Trophoblast cell (in vitro differentiated cells and primary cell): ENCODE data around the gene TIGIT.
"Not testable (repeated sequence)": the region's sequence is repeated elsewhere in the genome, so short reads cannot be mapped to it uniquely, and the experiment has no call there.

Experiments
- DNase-seq, 2 donors: peaks; one replicate each; pipeline ENCODE4 v3.0.0-alpha.2; 2016
- H2AFZ ChIP-seq: 2 replicates; pipeline ENCODE4 v1.6.1; 2013; ENCODE audit warnings: low read length, moderate library complexity, mild to moderate bottlenecking; ENCODE audit not compliant: insufficient read depth, poor library complexity
- H2AK5ac ChIP-seq: 2 replicates; pipeline ENCODE4 v1.6.1; 2013; ENCODE audit warnings: mild to moderate bottlenecking, low read length
- H2BK120ac ChIP-seq: 2 replicates; pipeline ENCODE4 v1.6.1; 2013; ENCODE audit warnings: low read length, mild to moderate bottlenecking, moderate library complexity; ENCODE audit not compliant: insufficient read depth, poor library complexity
- H2BK12ac ChIP-seq: 2 replicates; pipeline ENCODE4 v1.6.1; 2013; ENCODE audit warnings: mild to moderate bottlenecking, low read length, moderate library complexity
- H2BK5ac ChIP-seq: 2 replicates; pipeline ENCODE4 v1.6.1; 2013; ENCODE audit warnings: low read length, low read depth, moderate library complexity, mild to moderate bottlenecking; ENCODE audit not compliant: poor library complexity
- H3K14ac ChIP-seq: 2 replicates; pipeline ENCODE4 v1.6.1; 2013; ENCODE audit warnings: mild to moderate bottlenecking, low read length
- H3K18ac ChIP-seq: 2 replicates; pipeline ENCODE4 v1.6.1; 2013; ENCODE audit warnings: mild to moderate bottlenecking, low read length
- H3K23ac ChIP-seq: 2 replicates; pipeline ENCODE4 v1.6.1; 2013; ENCODE audit warnings: low read length
- H3K27ac ChIP-seq: 2 replicates; pipeline ENCODE4 v1.5.1; 2013; ENCODE audit warnings: low read depth, mild to moderate bottlenecking, inconsistent platforms, low read length, moderate library complexity
- H3K27me3 ChIP-seq: 2 replicates; pipeline ENCODE4 v1.6.1; 2013; ENCODE audit warnings: inconsistent platforms, mild to moderate bottlenecking, low read length, moderate library complexity; ENCODE audit not compliant: insufficient read depth
- H3K36me3 ChIP-seq, 2 experiments: 1 replicate in 1 of 2; 2 replicates in 1 of 2; pipeline ENCODE4 v1.6.1; 2013; ENCODE audit warnings: low read length in 2 of 2, mild to moderate bottlenecking in 2 of 2, moderate library complexity in 1 of 2; ENCODE audit not compliant: insufficient read depth in 2 of 2, control insufficient read depth in 1 of 2
- H3K4ac ChIP-seq: 2 replicates; pipeline ENCODE4 v1.6.1; 2013; ENCODE audit warnings: low read depth, mild to moderate bottlenecking, low read length, moderate library complexity
- H3K4me1 ChIP-seq, 2 experiments: 1 replicate in 1 of 2; 2 replicates in 1 of 2; pipeline ENCODE4 v1.6.1; 2013; ENCODE audit warnings: low read length in 2 of 2, mild to moderate bottlenecking in 2 of 2, moderate library complexity in 1 of 2; ENCODE audit not compliant: insufficient read depth in 2 of 2, control insufficient read depth in 1 of 2
- H3K4me2 ChIP-seq: 2 replicates; pipeline ENCODE4 v1.6.1; 2013; ENCODE audit warnings: inconsistent platforms, mild to moderate bottlenecking, low read length, moderate library complexity
- H3K4me3 ChIP-seq: 2 replicates; pipeline ENCODE4 v1.5.1; 2013; ENCODE audit warnings: mild to moderate bottlenecking, low read depth, low read length, inconsistent platforms
- H3K79me1 ChIP-seq: one replicate; pipeline ENCODE4 v1.6.1; 2013; ENCODE audit warnings: low read length
- H3K79me2 ChIP-seq: 2 replicates; pipeline ENCODE4 v1.6.1; 2013; ENCODE audit warnings: low read length, mild to moderate bottlenecking; ENCODE audit not compliant: control insufficient read depth, insufficient read depth, poor library complexity
- H3K9ac ChIP-seq: 2 replicates; pipeline ENCODE4 v1.6.1; 2013; ENCODE audit warnings: mild to moderate bottlenecking, low read length
- H3K9me3 ChIP-seq: 2 replicates; pipeline ENCODE4 v1.6.1; 2013; ENCODE audit warnings: low read depth, mild to moderate bottlenecking, control low read depth, inconsistent platforms, low read length; ENCODE audit not compliant: insufficient read depth
- H4K12ac ChIP-seq: 2 replicates; pipeline ENCODE4 v1.6.1; 2013; ENCODE audit warnings: low read depth, mild to moderate bottlenecking, low read length, moderate library complexity
- H4K8ac ChIP-seq: 2 replicates; pipeline ENCODE4 v1.6.1; 2013; ENCODE audit warnings: low read depth, mild to moderate bottlenecking, low read length, moderate library complexity
- H4K91ac ChIP-seq: one replicate; pipeline ENCODE4 v1.6.1; 2013; ENCODE audit warnings: low read depth, mild to moderate bottlenecking, low read length, moderate library complexity
- WGBS: extraction: QIAGEN DNeasy Blood & Tissue Kit; methylation state at CpG from one replicate; pipeline ENCODE4 v1.1.7; 2013; ENCODE audit warnings: missing lambda C conversion rate; ENCODE audit not compliant: insufficient read length, insufficient coverage; ENCODE audit errors: extremely low coverage; 5-methylcytosine and 5-hydroxymethylcytosine counted together

TIGIT gene

DNA sequence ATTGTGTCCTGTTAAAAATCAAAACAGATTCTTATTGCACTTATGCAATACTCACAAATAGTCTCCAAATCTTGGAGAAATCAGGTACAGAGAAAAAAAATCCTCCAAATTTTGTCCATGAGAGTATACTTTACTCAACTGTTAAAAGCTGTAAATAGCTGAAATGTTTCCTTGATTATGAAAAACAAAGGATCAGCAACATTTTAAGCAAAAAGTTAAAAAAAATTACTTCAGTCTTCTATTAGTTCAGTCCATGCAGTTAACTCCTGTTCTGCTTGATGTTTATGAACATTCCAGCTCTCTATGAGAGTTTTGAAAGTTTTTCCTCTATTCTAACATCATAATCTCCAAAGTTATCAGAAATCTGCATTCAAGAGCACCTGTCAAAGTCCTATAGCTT, 33.7 kb upstream of the TIGIT start:
- H4K8ac ChIP-seq, result no peak overlapping the region
- no peak overlapping the region for H3K4me3 ChIP-seq
- DNase-seq, result no peak
- no peak overlapping the region for H3K23ac ChIP-seq
- H3K36me3 ChIP-seq, result no peaks in the 10 kb centered on the region
- no peak overlapping the region for H4K91ac ChIP-seq
- H3K18ac ChIP-seq, result no peak overlapping the region
- H2AFZ ChIP-seq, result no peak overlapping the region
- no peak overlapping the region for H2BK12ac ChIP-seq
- no peak overlapping the region for H2AK5ac ChIP-seq
- H3K79me1 ChIP-seq, result no peaks in the 10 kb centered on the region
- no peaks in the 10 kb centered on the region for H3K27me3 ChIP-seq
- no peak overlapping the region for H3K4ac ChIP-seq
- H3K14ac ChIP-seq, result no peak overlapping the region
- no peak overlapping the region for H3K27ac ChIP-seq
- H3K9ac ChIP-seq, result no peak overlapping the region
- H3K9me3 ChIP-seq, result no peaks in the 10 kb centered on the region
- H2BK120ac ChIP-seq, result no peak overlapping the region
- H4K12ac ChIP-seq, result no peak overlapping the region
- H3K4me1 ChIP-seq, result no peaks in the 10 kb centered on the region
- H3K79me2 ChIP-seq, result no peaks in the 10 kb centered on the region
- no peak overlapping the region for H3K4me2 ChIP-seq
- H2BK5ac ChIP-seq, result no peak overlapping the region

DNA sequence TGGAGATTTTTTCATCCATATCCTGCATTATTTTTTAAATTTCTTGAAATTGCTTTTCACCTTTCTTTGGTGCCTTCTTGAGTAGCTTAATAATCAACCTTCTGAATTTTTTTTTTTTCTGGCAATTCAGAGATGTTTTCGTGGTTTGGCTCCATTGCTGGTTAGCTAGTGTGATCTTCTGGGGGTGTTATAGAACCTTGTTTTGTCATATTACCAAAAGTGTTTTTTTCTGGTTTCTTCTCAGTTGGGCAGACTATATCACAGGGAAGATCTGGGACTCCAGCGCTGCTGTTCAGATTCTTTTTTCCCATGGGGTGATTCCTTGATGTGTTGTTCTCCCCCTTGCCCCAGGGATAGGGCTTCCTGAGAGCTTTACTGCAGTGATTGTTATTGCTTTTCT, 23.8 kb upstream of the TIGIT start:
- no CpG with 5 or more reads among the region's 2 CpGs for WGBS

DNA sequence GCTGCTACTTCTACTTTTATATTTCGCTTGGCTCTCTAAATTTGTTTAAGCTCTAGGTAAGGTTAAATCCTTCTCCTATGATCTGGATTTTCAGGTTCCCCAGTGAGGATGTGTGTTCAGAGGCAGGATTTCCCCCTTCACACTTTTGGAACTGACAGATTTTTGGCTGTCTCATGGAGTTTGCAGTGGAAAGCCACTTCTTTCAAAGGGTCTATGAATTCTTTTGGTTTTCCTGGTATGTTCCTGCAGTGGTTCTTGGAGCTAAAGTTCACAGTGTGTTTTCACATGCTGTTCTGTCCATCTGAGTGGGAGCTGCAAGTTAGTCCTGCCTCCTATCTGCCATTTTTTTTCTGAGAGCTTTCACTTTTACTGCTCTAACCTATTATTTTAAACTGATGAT, 21.6 kb upstream of the TIGIT start:
- H3K79me2 ChIP-seq, result no peaks in the 10 kb centered on the region
- no peak overlapping the region for H2BK12ac ChIP-seq
- no peak overlapping the region for H3K14ac ChIP-seq
- no peak overlapping the region for H2AFZ ChIP-seq
- H3K4me3 ChIP-seq, result no peak overlapping the region
- peaks cover 4% of the 10 kb centered on the region for H3K9me3 ChIP-seq
- no peak overlapping the region for H4K8ac ChIP-seq
- no peak overlapping the region for H3K4ac ChIP-seq
- H3K27ac ChIP-seq, result no peak overlapping the region
- H3K23ac ChIP-seq, result no peak overlapping the region
- H3K9ac ChIP-seq, result no peak overlapping the region
- no CpG with 5 or more reads among the region's 1 CpG for WGBS
- no peak overlapping the region for H4K91ac ChIP-seq
- H4K12ac ChIP-seq, result no peak overlapping the region
- H3K27me3 ChIP-seq, result no peaks in the 10 kb centered on the region
- H3K36me3 ChIP-seq, result no peaks in the 10 kb centered on the region
- H3K4me2 ChIP-seq, result no peak overlapping the region
- no peak overlapping the region for H2AK5ac ChIP-seq
- H2BK120ac ChIP-seq, result no peak overlapping the region
- H3K79me1 ChIP-seq, result no peaks in the 10 kb centered on the region
- H3K18ac ChIP-seq, result no peak overlapping the region
- no peaks in the 10 kb centered on the region for H3K4me1 ChIP-seq
- no peak overlapping the region for H2BK5ac ChIP-seq
- no peak for DNase-seq

More for the DNA sequence above, 23.8 kb upstream of the TIGIT start:
- Histone ChIP-seq H2BK5ac (no peak overlapping the region), H2AFZ (no peak overlapping the region), H3K79me1 (no peaks in the 10 kb centered on the region), H3K36me3 (no peaks in the 10 kb centered on the region), H3K79me2 (no peaks in the 10 kb centered on the region), H3K4me1 (no peaks in the 10 kb centered on the region), H3K4ac (no peak overlapping the region), H4K8ac (no peak overlapping the region), H3K9ac (no peak overlapping the region), H3K4me3 (no peak overlapping the region), H2AK5ac (no peak overlapping the region), H3K27ac (no peak overlapping the region), H4K12ac (no peak overlapping the region), H3K9me3 (peaks cover 2% of the 10 kb centered on the region), H3K4me2 (no peak overlapping the region), H3K23ac (no peak overlapping the region), H3K27me3 (no peaks in the 10 kb centered on the region), H2BK120ac (no peak overlapping the region), H4K91ac (no peak overlapping the region), H3K18ac (no peak overlapping the region), H2BK12ac (no peak overlapping the region), H3K14ac (no peak overlapping the region)
- no peak for DNase-seq

DNA sequence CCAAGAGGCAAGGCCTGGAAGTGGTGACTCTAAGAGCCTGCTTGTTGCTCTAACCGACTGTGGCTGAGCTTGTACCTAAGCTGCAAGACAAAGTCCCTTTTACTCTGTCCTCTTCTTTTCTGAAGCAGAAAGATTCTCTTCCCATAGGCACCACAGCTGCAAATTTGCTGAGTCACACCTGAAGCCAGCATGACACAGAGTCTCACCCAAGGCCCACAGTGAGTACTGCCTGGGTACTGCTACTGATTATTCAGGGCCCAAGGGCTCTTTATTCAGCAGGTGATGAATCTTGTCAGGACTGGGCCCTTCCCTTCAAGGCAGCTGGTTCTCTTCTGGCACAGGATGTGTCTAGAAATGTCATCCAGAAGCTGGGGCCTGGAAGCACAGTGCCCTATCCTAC, 18.9 kb upstream of the TIGIT start:
- Histone ChIP-seq H3K27me3 (no peaks in the 10 kb centered on the region), H2BK120ac (no peak overlapping the region), H3K4me1 (no peaks in the 10 kb centered on the region), H3K9me3 (peaks cover 4% of the 10 kb centered on the region), H2AFZ (no peak overlapping the region), H3K36me3 (no peaks in the 10 kb centered on the region), H3K14ac (no peak overlapping the region), H4K91ac (no peak overlapping the region), H4K8ac (no peak overlapping the region), H3K9ac (no peak overlapping the region), H3K23ac (no peak overlapping the region), H2BK12ac (no peak overlapping the region), H3K79me1 (no peaks in the 10 kb centered on the region), H3K79me2 (no peaks in the 10 kb centered on the region), H2BK5ac (no peak overlapping the region), H3K4ac (no peak overlapping the region), H3K18ac (no peak overlapping the region), H3K4me2 (no peak overlapping the region), H3K27ac (no peak overlapping the region), H3K4me3 (no peak overlapping the region), H2AK5ac (no peak overlapping the region), H4K12ac (no peak overlapping the region)
- WGBS, result no CpG with 5 or more reads among the region's 1 CpG
- no peak for DNase-seq

DNA sequence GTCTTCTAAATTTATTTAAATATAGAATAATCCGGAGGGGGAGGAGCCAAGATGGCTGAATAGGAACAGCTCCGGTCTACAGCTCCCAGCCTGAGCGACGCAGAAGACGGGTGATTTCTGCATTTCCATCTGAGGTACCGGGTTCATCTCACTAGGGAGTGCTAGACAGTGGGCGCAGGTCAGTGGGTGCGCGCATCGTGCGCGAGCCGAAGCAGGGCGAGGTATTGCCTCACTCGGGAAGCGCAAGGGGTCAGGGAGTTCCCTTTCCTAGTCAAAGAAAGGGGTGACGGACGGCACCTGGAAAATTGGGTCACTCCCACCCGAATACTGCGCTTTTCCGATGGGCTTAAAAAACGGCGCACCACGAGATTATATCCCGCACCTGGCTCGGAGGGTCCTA, 17.0 kb upstream of the TIGIT start:
- not testable (repeated sequence) for H4K8ac ChIP-seq, H2BK5ac ChIP-seq, H2BK120ac ChIP-seq, H3K18ac ChIP-seq, H2AK5ac ChIP-seq, H4K91ac ChIP-seq, H2BK12ac ChIP-seq, H2AFZ ChIP-seq, H3K4me3 ChIP-seq, H4K12ac ChIP-seq, H3K27me3 ChIP-seq, H3K9ac ChIP-seq, H3K23ac ChIP-seq, H3K4me1 ChIP-seq, H3K79me2 ChIP-seq, H3K4ac ChIP-seq, H3K36me3 ChIP-seq, H3K14ac ChIP-seq, H3K27ac ChIP-seq, DNase-seq, H3K4me2 ChIP-seq, H3K9me3 ChIP-seq, H3K79me1 ChIP-seq
- WGBS, result no CpG with 5 or more reads among the region's 26 CpGs
